Activated naive CD8-positive, alpha-beta T cell treated with anti-CD3 and anti-CD28 coated beads, Interleukin-2, amount 50 U/mL, for 24 hours (primary cell): ENCODE measurements around the gene PRKCQ.
"Not testable (repeated sequence)": the region's sequence is repeated elsewhere in the genome, so short reads cannot be mapped to it uniquely, and the experiment has no call there.

ENCODE experiments used
- ATAC-seq: fragments of 150-1000 bp; cut with Tn5 transposase; one replicate; pipeline ENCODE4 v1.10.0; 2021
- DNase-seq: peaks from one replicate; pipeline ENCODE4 v3.0.0; 2021
- H3K27ac Mint-ChIP-seq: one replicate; pipeline ENCODE4 v1.8.0; 2021; ENCODE audit warnings: mild to moderate bottlenecking, mixed read lengths
- H3K27me3 Mint-ChIP-seq: one replicate; pipeline ENCODE4 v1.8.0; 2021; ENCODE audit warnings: mixed read lengths
- H3K36me3 Mint-ChIP-seq: one replicate; pipeline ENCODE4 v1.8.0; 2021; ENCODE audit warnings: low read depth, mixed read lengths
- H3K4me1 Mint-ChIP-seq: one replicate; pipeline ENCODE4 v1.8.0; 2021; ENCODE audit warnings: mixed read lengths
- H3K4me3 Mint-ChIP-seq: one replicate; pipeline ENCODE4 v1.8.0; 2021; ENCODE audit warnings: mild to moderate bottlenecking, moderate library complexity, mixed read lengths
- H3K9me3 Mint-ChIP-seq: one replicate; pipeline ENCODE4 v1.8.0; 2021; ENCODE audit warnings: mixed read lengths

Gene PRKCQ

DNA sequence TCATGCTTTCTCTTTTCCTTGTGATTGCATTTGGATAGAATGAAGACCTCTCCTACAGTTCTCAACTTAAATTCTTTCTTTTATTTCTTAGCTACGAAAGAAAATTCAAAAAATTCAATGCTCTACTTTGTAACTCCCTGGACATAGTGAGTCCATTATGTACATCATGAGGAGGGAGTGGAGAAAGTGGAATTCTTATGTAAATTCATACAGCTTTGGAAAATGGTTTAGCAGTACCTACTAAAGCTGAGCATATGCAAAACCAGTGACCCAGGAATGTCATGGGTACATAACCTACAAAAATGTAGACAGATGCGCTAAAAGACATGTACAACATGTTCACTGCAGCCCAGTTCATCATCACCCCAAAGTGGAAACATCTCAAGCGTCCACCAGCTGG is 8.8 kb upstream of the PRKCQ start:
- H3K9me3 Mint-ChIP-seq = no peaks in the 10 kb centered on the region
- ATAC-seq = no peak
- no peaks in the 10 kb centered on the region for H3K27me3 Mint-ChIP-seq
- peak overlapping the region; percentile 76 for H3K27ac Mint-ChIP-seq
- no peak for DNase-seq
- peak overlapping the region; percentile 34 for H3K4me3 Mint-ChIP-seq
- H3K4me1 Mint-ChIP-seq = peaks cover 93% of the 10 kb centered on the region
- peaks cover 56% of the 10 kb centered on the region for H3K36me3 Mint-ChIP-seq

- no peak for ATAC-seq
- DNase-seq = no peak
- Mint-ChIP-seq H3K27me3 (no peaks in the 10 kb centered on the region), H3K4me1 (peaks cover 93% of the 10 kb centered on the region), H3K9me3 (no peaks in the 10 kb centered on the region), H3K4me3 (peak overlapping the region; percentile 34), H3K36me3 (peaks cover 64% of the 10 kb centered on the region), H3K27ac (peak overlapping the region; percentile 76)
Observed at GRCh38 chr10:6588082-6588481, 8.0 kb upstream of the PRKCQ start.

- Mint-ChIP-seq H3K9me3 (no peaks in the 10 kb centered on the region), H3K4me3 (peak overlapping the region; percentile 95), H3K4me1 (peaks cover 93% of the 10 kb centered on the region), H3K27me3 (no peaks in the 10 kb centered on the region), H3K27ac (peak overlapping the region; percentile 88), H3K36me3 (peaks cover 78% of the 10 kb centered on the region)
- ATAC-seq (peak; percentile 48), DNase-seq (no peak)
Observed at GRCh38 chr10:6586501-6586900, 6.4 kb upstream of the PRKCQ start.

DNA sequence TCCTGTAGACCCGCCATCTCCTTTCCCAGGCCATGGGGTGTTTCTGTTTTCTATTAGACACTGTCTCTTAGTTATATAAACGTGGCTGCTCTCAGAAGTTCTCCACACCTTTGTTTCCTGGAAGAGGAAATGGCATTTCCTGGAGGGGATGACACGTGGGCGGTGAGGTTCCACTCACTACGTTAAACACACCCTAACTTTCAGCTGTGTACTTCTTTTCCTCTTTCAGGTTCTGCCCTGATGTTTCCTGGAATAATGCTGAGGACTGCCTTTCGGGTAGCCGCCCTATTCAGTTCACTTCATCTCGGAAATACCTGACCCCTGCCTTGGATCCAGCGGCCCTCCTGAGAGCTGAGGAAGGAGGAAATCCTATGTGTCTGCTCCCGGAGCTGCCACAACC is 3.4 kb upstream of the PRKCQ start:
- peak overlapping the region; percentile 88 for H3K27ac Mint-ChIP-seq
- peaks cover 2% of the 10 kb centered on the region for H3K27me3 Mint-ChIP-seq
- ATAC-seq = peak; percentile 16
- peak overlapping the region; percentile 95 for H3K4me3 Mint-ChIP-seq
- H3K4me1 Mint-ChIP-seq = peaks cover 71% of the 10 kb centered on the region
- peaks cover 61% of the 10 kb centered on the region for H3K36me3 Mint-ChIP-seq
- peak; percentile 80 for DNase-seq
- H3K9me3 Mint-ChIP-seq = no peaks in the 10 kb centered on the region

GRCh38 chr10:6582913-6583312 is 2.8 kb upstream of the PRKCQ start:
- not testable (repeated sequence) for H3K27me3 Mint-ChIP-seq, ATAC-seq, DNase-seq, H3K9me3 Mint-ChIP-seq
- Mint-ChIP-seq H3K36me3 (peaks cover 57% of the 10 kb centered on the region), H3K27ac (peak overlapping the region; percentile 88), H3K4me1 (peaks cover 71% of the 10 kb centered on the region), H3K4me3 (peak overlapping the region; percentile 95)

GRCh38 chr10:6582298-6582697 is 2.2 kb upstream of the PRKCQ start:
- DNase-seq = no peak
- Mint-ChIP-seq H3K27me3 (peaks cover 2% of the 10 kb centered on the region), H3K36me3 (peaks cover 56% of the 10 kb centered on the region), H3K4me1 (peaks cover 72% of the 10 kb centered on the region), H3K27ac (peak overlapping the region; percentile 88), H3K9me3 (no peaks in the 10 kb centered on the region), H3K4me3 (peak overlapping the region; percentile 95)
- ATAC-seq = no peak

GRCh38 chr10:6581778-6582228 is 1.7 kb upstream of the PRKCQ start:
- peak overlapping the region; percentile 95 for H3K4me3 Mint-ChIP-seq

DNA sequence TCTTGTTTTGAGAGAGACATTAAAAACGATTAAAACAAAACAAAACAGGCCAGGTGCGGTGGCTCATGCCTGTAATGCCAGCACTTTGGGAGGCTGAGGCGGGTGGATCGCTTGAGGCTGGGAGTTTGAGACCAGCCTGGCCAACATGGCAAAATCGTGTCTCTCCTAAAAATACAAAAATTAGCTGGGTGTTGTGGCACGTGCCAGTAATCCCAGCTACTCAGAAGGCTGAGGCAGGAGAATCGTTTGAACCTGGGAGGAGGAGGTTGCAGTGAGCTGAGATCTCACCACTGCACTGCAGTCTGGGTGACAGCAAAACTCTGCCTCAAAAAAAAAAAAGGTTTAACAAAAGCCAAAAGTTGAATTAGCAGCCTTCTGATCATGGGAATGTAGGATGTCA is 1.1 kb upstream of the PRKCQ start:
- Mint-ChIP-seq H3K4me1 (peaks cover 70% of the 10 kb centered on the region), H3K4me3 (peak overlapping the region; percentile 95), H3K27ac (peak overlapping the region; percentile 88), H3K36me3 (peaks cover 53% of the 10 kb centered on the region)
- not testable (repeated sequence) for H3K27me3 Mint-ChIP-seq, H3K9me3 Mint-ChIP-seq, ATAC-seq, DNase-seq

More at GRCh38 chr10:6581778-6582228, 1.7 kb upstream of the PRKCQ start:
- ATAC-seq (no peak), DNase-seq (peak; percentile 44)
- Mint-ChIP-seq H3K27ac (peak overlapping the region; percentile 88), H3K36me3 (peaks cover 56% of the 10 kb centered on the region), H3K4me1 (peaks cover 71% of the 10 kb centered on the region), H3K27me3 (peaks cover 2% of the 10 kb centered on the region), H3K9me3 (no peaks in the 10 kb centered on the region)

GRCh38 chr10:6580279-6581029 is 378 bp upstream of the PRKCQ start:
- H3K4me3 Mint-ChIP-seq = peak overlapping the region; percentile 95
- peaks cover 71% of the 10 kb centered on the region for H3K4me1 Mint-ChIP-seq
- peak overlapping the region; percentile 88 for H3K27ac Mint-ChIP-seq
- peaks cover 46% of the 10 kb centered on the region for H3K36me3 Mint-ChIP-seq
- H3K9me3 Mint-ChIP-seq = no peaks in the 10 kb centered on the region
- H3K27me3 Mint-ChIP-seq = peaks cover 2% of the 10 kb centered on the region
- ATAC-seq (peak; percentile 71), DNase-seq (peak; percentile 94)

GRCh38 chr10:6579183-6579903 is 733 bp downstream of the PRKCQ start:
- H3K36me3 Mint-ChIP-seq = peaks cover 40% of the 10 kb centered on the region
- H3K9me3 Mint-ChIP-seq = no peaks in the 10 kb centered on the region
- H3K27ac Mint-ChIP-seq = peak overlapping the region; percentile 96
- peak; percentile 4 for ATAC-seq
- peaks cover 2% of the 10 kb centered on the region for H3K27me3 Mint-ChIP-seq
- H3K4me1 Mint-ChIP-seq = peaks cover 73% of the 10 kb centered on the region
- DNase-seq = peak; percentile 55
- H3K4me3 Mint-ChIP-seq = peak overlapping the region; percentile 84

DNA sequence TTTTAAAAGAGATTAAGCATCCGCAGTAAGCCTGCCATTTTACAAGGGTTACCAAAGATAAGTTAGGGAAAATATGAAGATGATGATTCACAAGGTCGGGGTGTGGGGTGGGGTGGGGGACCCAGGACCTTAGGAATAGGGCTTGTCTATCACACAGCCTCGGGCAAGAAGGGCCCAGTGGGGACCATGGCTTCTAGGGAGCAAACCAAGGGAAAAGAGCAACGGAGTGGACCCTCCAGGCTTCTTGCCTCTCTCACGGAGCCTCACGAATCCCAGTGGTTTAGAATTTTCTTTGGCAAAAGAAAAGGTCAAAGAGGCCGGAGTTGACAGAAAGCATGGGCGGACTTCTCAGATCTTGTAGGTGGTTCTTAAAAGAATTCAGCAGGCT is 1.3 kb downstream of the PRKCQ start:
- Mint-ChIP-seq H3K27me3 (peaks cover 2% of the 10 kb centered on the region), H3K27ac (peak overlapping the region; percentile 96), H3K36me3 (peaks cover 35% of the 10 kb centered on the region), H3K4me3 (peak overlapping the region; percentile 84), H3K4me1 (peaks cover 74% of the 10 kb centered on the region), H3K9me3 (no peaks in the 10 kb centered on the region)
- DNase-seq = peak; percentile 41
- peak; percentile 27 for ATAC-seq

DNA sequence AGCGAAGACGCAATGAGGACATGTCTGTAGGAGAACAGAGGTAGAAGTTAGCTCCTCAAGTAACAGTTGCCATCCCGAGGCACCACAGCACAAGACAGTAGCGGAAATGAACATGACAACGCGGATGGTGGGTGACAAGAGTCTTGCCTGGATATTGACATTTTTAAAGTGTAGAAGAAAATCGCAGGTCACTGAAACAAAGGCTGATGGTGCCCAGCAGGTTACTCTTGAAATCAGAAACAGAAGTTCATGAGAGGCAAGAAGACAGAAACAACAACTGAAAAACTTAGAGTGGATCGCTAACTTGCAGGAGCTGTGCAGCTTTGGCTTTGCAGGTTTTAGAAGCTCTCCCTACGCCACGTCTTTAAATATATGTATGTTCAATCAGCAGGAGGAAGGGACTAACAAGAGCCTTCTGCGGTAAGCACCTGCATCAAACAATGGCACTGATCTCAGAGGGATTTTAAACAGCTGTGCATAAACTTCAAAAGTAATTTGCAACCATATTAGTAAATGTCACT is 1.8 kb downstream of the PRKCQ start:
- Mint-ChIP-seq H3K27ac (peak overlapping the region; percentile 96), H3K4me1 (peaks cover 74% of the 10 kb centered on the region), H3K27me3 (peaks cover 2% of the 10 kb centered on the region), H3K36me3 (peaks cover 30% of the 10 kb centered on the region), H3K4me3 (peak overlapping the region; percentile 84), H3K9me3 (no peaks in the 10 kb centered on the region)
- ATAC-seq = peak; percentile 1
- peak; percentile 35 for DNase-seq

DNA sequence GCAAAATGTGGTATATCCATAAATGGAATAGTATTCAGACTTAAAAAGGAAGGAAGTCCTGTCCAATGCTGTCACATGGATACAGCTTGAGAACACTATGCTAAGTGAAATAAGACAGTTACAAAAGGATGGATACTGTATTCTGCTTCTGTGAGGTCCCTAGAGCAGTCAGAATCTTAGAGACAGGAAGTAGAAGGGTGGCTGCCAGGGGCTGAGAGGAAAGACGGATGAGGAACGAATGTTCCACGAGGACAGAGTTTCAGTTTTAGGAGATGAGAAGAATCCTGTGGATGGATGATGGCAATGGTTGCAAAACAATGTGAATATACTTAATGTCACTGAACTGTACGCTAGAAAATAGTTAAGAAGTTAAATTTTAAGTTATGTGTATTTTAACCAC is 3.8 kb downstream of the PRKCQ start:
- H3K27ac Mint-ChIP-seq = peak overlapping the region; percentile 87
- peak overlapping the region; percentile 76 for H3K4me3 Mint-ChIP-seq
- no peak for ATAC-seq
- peaks cover 71% of the 10 kb centered on the region for H3K4me1 Mint-ChIP-seq
- no peak for DNase-seq
- no peaks in the 10 kb centered on the region for H3K9me3 Mint-ChIP-seq
- peaks cover 2% of the 10 kb centered on the region for H3K27me3 Mint-ChIP-seq
- H3K36me3 Mint-ChIP-seq = peaks cover 16% of the 10 kb centered on the region

DNA sequence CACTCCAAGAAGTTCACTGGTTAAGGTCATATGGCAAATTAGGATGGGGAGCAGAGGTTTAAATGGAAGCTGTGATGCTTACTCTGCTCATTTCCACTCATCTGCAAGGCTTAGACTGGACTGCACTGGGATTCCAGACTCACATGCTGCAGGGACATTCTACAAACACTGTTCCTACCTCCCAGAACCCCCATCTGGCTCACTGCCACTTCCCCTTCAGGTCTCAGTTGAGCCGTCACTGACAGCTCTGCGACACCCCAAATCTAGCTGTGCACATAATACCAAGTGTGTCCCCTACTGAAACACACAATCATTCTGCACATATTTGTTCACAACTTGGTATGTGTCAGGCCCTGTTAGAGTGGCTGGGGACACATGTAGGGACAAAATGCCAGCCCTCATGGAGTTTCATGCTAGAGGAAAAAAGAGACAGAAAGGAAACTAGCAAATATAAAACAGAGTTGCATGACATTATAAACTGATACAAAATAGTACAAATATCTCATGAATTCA is 5.4 kb downstream of the PRKCQ start:
- Mint-ChIP-seq H3K36me3 (peaks cover 19% of the 10 kb centered on the region), H3K4me3 (peak overlapping the region; percentile 3), H3K4me1 (peaks cover 83% of the 10 kb centered on the region), H3K27me3 (peaks cover 2% of the 10 kb centered on the region), H3K9me3 (no peaks in the 10 kb centered on the region), H3K27ac (peak overlapping the region; percentile 87)
- ATAC-seq (no peak), DNase-seq (no peak)
